Measurements from ENCODE around the gene GATAD2A. TPM values are rescaled to one million over a fixed set of nuclear protein-coding genes. Genes with fewer than 3 reads are reported as not detected.

GATAD2A gene
- total RNA-seq, 4 donors from 2014 or later = 34.9 to 60.5 (median 42.5) TPM

DNA sequence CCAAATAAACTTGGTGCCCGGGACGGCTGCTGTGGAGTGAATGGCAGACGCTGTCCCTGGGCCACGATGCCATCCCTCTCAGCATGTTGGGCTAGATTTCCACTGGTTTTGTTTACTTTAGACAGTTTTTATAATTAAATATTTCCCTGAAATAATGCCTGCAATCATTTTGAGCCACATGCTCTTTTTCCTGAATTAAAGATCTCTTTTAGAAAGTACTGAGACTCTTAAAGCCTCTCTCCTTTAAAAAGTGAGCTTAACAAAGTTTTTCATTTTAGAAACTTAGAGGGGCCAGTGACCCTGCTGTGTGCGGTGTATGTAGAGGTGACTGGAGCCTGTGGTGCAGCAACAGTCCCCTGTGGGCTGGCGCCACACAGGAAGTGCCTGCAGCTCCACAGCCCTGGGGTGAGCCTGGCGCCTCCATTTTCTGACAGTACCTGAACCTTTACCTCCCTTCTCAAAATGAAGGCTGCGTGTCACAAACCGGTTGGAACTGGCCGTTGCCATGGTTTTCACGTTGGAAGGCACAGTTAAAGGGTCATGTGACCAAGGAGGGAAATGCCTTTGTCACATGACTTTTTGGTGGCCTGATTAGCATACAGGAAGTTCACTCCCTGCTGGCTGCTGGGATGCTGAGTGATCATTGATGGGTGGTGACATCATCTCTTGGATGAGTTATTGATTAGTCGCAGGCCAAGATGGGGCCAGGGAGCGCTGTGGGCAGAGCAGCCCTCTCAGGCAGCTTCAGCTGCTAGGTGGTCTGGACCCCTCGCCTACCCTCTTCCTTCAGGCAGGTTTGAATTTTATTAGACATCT lies 83.6 kb downstream of the GATAD2A start:
- peaks cover 40 to 63% (median 52%) of the 10 kb centered on the region in 4 donors for H3K4me1 ChIP-seq

DNA sequence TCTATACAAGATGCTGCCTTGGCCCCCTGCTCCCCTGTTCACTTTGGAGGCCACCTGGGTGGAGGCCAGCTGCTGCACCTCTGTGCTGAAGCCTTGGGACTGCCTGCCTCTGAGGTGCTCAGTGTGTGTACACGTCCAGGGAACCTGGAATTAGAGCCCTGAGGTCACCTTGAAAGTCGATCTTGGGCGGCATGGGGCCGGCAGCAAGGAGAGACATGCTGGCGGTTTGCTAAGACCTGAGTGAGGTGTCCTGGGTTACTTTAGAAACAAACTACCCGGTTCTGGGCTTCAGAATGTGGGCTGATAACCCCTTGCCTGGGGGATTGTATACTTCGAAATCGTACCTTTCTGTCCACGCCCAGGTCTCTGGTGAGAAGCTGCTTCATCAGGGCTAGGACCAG lies 84.3 kb downstream of the GATAD2A start:
- H3K27ac ChIP-seq (replicated peaks in 1 of 4) = peak overlapping the region; percentile 56 to 71 (median 62)
- TF ChIP-seq EP300 (IDR thresholded peaks at IDR 0.05) (no peak), POLR2AphosphoS5 (IDR thresholded peaks at IDR 0.05) (no peak), POLR2A (IDR thresholded peaks at IDR 0.05; ENCODE audit: low read depth) (no peak)
- TF ChIP-seq, protein P1, sequence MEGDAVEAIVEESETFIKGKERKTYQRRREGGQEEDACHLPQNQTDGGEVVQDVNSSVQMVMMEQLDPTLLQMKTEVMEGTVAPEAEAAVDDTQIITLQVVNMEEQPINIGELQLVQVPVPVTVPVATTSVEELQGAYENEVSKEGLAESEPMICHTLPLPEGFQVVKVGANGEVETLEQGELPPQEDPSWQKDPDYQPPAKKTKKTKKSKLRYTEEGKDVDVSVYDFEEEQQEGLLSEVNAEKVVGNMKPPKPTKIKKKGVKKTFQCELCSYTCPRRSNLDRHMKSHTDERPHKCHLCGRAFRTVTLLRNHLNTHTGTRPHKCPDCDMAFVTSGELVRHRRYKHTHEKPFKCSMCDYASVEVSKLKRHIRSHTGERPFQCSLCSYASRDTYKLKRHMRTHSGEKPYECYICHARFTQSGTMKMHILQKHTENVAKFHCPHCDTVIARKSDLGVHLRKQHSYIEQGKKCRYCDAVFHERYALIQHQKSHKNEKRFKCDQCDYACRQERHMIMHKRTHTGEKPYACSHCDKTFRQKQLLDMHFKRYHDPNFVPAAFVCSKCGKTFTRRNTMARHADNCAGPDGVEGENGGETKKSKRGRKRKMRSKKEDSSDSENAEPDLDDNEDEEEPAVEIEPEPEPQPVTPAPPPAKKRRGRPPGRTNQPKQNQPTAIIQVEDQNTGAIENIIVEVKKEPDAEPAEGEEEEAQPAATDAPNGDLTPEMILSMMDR (IDR thresholded peaks at IDR 0.05) = no peak
- peaks cover 38 to 61% (median 49%) of the 10 kb centered on the region in 4 donors for H3K4me1 ChIP-seq
- H3K9me3 ChIP-seq = no peaks in the 10 kb centered on the region
- DNase-seq (ENCODE audit: extremely low spot score) = no peak
- H3K27me3 ChIP-seq = no peaks in the 10 kb centered on the region
- intact Hi-C loops (cut with DNase I) = loop anchor here (1.0 to 10.0 kb wide), 2 partner anchors 75 to 123 kb away; no protein-coding TSS in a partner anchor
- WGBS = 69% methylated on average over 9 of the region's 9 CpGs
- H3K4me3 ChIP-seq = no peak overlapping the region
- H3K36me3 ChIP-seq = peaks cover 14 to 31% (median 28%) of the 10 kb centered on the region in 4 donors

More for the DNA sequence above, 83.6 kb downstream of the GATAD2A start:
- Histone ChIP-seq H3K36me3 (peaks cover 7 to 26% (median 21%) of the 10 kb centered on the region in 4 donors), H3K9me3 (no peaks in the 10 kb centered on the region), H3K27ac (replicated peaks in 1 of 4) (peak overlapping the region; percentile 56 to 71 (median 62)), H3K4me3 (peak overlapping the region; percentile 11 to 23 (median 16)), H3K27me3 (no peaks in the 10 kb centered on the region)
- DNase-seq (ENCODE audit: extremely low spot score) = peak; percentile 94
- TF ChIP-seq POLR2AphosphoS5 (IDR thresholded peaks at IDR 0.05) (peak; percentile 13 to 58), POLR2A (IDR thresholded peaks at IDR 0.05; ENCODE audit: low read depth) (no peak)
- intact Hi-C loops (cut with DNase I) = loop anchor here (1.0 to 10.0 kb wide), 2 partner anchors 74 to 122 kb away; no protein-coding TSS in a partner anchor
- WGBS = 49% methylated on average over 14 of the region's 14 CpGs

DNA sequence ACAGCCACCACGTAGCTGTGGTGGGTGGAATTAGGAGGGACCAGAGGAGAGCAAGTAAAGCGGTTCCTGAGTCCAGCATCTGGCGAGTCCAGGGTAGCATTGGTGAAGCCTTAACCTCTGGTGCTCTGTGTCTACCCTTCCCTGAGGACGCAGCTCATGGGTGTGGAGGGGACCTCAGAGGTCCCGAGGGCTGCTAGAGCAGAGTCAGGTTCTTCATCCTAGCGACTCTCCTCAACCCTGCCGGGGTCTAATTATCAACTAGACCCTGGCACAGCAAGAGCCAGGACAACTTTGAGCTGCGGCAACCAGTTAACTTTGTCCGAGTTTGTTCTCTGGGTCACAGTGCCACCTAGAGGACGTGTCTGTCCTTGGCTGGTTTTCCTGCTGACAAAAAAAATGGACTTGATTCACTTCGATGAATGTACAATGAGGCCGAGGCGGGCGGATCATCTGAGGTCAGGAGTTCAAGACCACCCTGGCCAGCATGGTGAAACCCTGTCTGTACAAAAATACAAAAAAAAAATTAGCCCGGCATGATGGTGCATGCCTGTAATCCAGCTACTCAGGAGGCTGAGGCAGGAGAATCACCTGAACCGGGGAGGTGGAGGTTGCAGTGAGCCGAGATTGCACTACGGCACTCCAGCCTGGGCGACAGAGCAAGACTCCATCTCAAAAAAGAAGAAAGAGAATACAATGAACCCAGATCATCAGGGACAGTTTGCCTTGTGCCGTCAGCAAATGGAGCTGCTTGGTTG lies 84.9 kb downstream of the GATAD2A start:
- WGBS = 26% methylated on average over 12 of the region's 20 CpGs
- peak in 1 of 2 donors; percentile 57 for TF ChIP-seq POLR2AphosphoS5 (IDR thresholded peaks at IDR 0.05)
- TF ChIP-seq, protein P1 (IDR thresholded peaks at IDR 0.05) = peak; percentile 79 to 85 (median 80)
- no peak for TF ChIP-seq POLR2A (IDR thresholded peaks at IDR 0.05; ENCODE audit: low read depth)
- TF ChIP-seq EP300 (IDR thresholded peaks at IDR 0.05) = no peak
- no peaks in the 10 kb centered on the region for H3K9me3 ChIP-seq
- peak overlapping the region; percentile 56 to 71 (median 62) for H3K27ac ChIP-seq (replicated peaks in 1 of 4)
- H3K4me1 ChIP-seq = peaks cover 32 to 55% (median 43%) of the 10 kb centered on the region in 4 donors
- H3K4me3 ChIP-seq = peak overlapping the region in 1 of 4 donors; percentile 11
- intact Hi-C loops (cut with DNase I) = no loop called here
- H3K36me3 ChIP-seq = peaks cover 16 to 36% (median 32%) of the 10 kb centered on the region in 4 donors
- no peaks in the 10 kb centered on the region for H3K27me3 ChIP-seq
- peak; percentile 94 for DNase-seq (ENCODE audit: extremely low spot score)

DNA sequence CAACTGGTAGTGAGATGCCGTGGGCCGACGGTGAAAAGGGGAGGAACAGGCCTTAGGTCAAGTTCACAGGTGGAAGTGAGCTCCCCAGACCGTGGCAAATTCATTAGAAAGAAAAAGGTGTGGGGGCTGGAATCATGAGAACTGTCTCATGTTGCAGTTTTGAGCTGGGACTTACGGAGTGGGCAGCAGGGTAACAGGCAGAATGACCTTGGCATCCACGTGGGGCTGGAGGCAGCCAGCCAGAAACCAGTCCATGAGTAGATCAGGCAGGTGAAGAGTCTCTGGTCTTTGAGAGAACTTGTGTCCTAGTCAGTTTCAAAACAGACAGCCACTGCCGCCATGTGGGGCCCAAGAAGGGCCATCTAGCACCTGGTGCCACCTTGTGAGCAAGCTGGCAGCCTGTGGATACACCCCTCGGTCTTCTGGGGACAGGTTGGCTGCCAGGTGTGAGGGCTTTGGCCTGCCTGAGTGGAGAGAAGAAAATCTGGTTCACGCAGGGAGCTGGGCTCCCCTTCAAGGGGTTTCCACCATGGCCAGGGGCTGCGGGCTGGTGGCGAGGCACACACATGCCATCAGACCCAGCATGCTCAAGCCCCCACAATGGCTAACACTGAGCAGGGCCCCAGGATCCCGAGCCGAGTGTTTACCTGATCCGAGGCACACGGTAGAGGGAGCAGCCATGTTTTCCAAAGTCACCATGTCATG lies 86.0 kb downstream of the GATAD2A start:
- Histone ChIP-seq H3K27me3 (no peaks in the 10 kb centered on the region), H3K27ac (replicated peaks in 1 of 4) (no peak overlapping the region), H3K4me1 (peaks cover 27 to 44% (median 38%) of the 10 kb centered on the region in 4 donors), H3K9me3 (no peaks in the 10 kb centered on the region), H3K36me3 (peaks cover 24 to 47% (median 43%) of the 10 kb centered on the region in 4 donors), H3K4me3 (no peak overlapping the region)
- 80% methylated on average over 6 of the region's 15 CpGs for WGBS
- intact Hi-C loops (cut with DNase I) = no loop called here
- DNase-seq (ENCODE audit: extremely low spot score) = no peak
- TF ChIP-seq POLR2A (IDR thresholded peaks at IDR 0.05; ENCODE audit: low read depth) (no peak), POLR2AphosphoS5 (IDR thresholded peaks at IDR 0.05) (no peak), EP300 (IDR thresholded peaks at IDR 0.05) (no peak)
- TF ChIP-seq, protein P1 (IDR thresholded peaks at IDR 0.05) = no peak

Data from esophagus muscularis mucosa (tissue), 4 donors.